Neural cell (in vitro differentiated cells): ENCODE measurements around the gene ZNF507. TPM values are rescaled to one million over a fixed set of nuclear protein-coding genes. Genes with fewer than 3 reads are reported as not detected.

Experiments used
- H2AFZ ChIP-seq: fragments of 200-600, 300-800 bp; sonication (generic), shearing (Covaris generic); 2 replicates; pipeline ENCODE4 v1.6.0; 2014; ENCODE audit warnings: low read depth, mild to moderate bottlenecking, antibody characterized with exemption, low read length, moderate library complexity
- H3F3A ChIP-seq: fragments of 200-600 bp; shearing (Covaris generic); 2 replicates; pipeline ENCODE4 v1.6.1; 2016; ENCODE audit warnings: mild to moderate bottlenecking, moderate library complexity, mixed read lengths, antibody characterized with exemption, low read length; ENCODE audit not compliant: insufficient read depth, poor library complexity, severe bottlenecking
- H3K27ac ChIP-seq: fragments of 200-600, 300-800 bp; sonication (generic), shearing (Covaris generic); 2 replicates; pipeline ENCODE4 v1.5.1; 2014; ENCODE audit warnings: mild to moderate bottlenecking, low read length, moderate library complexity
- H3K27me3 ChIP-seq: fragments of 300-800, 200-600 bp; sonication (generic), shearing (Covaris generic); 2 replicates; pipeline ENCODE4 v1.6.0; 2014; ENCODE audit warnings: mild to moderate bottlenecking, low read depth, low read length, moderate library complexity; ENCODE audit not compliant: insufficient read depth
- H3K36me3 ChIP-seq: fragments of 300-800, 200-600 bp; sonication (generic), shearing (Covaris generic); 2 replicates; pipeline ENCODE4 v1.5.1; 2014; ENCODE audit warnings: mild to moderate bottlenecking, antibody characterized with exemption, low read length, moderate library complexity; ENCODE audit not compliant: insufficient read depth
- H3K4me2 ChIP-seq: fragments of 300-800, 200-600 bp; sonication (generic), shearing (Covaris generic); 2 replicates; pipeline ENCODE4 v1.6.0; 2014; ENCODE audit warnings: mild to moderate bottlenecking, low read length
- H3K4me3 ChIP-seq: fragments of 300-800, 200-600 bp; sonication (generic), shearing (Covaris generic); 2 replicates; pipeline ENCODE4 v1.5.1; 2014; ENCODE audit warnings: mild to moderate bottlenecking, low read length, moderate library complexity
- H3K79me2 ChIP-seq: fragments of 200-600 bp; shearing (Covaris generic); replicated peaks from 2 replicates; pipeline ENCODE4 v1.6.0; 2014; ENCODE audit warnings: mild to moderate bottlenecking, low read length, moderate library complexity; ENCODE audit not compliant: insufficient read depth
- H3K9ac ChIP-seq: fragments of 300-800, 200-600 bp; sonication (generic), shearing (Covaris generic); 2 replicates; pipeline ENCODE4 v1.6.1; 2016; ENCODE audit warnings: mild to moderate bottlenecking, low read length, mixed read lengths
- H3K9me2 ChIP-seq: fragments of 200-600 bp; shearing (Covaris generic); 2 replicates; pipeline ENCODE4 v1.6.1; 2016; ENCODE audit warnings: mild to moderate bottlenecking, low read length, mixed read lengths; ENCODE audit not compliant: insufficient read depth
- H3K9me3 ChIP-seq: fragments of 200-600, 300-800 bp; sonication (generic), shearing (Covaris generic); 2 replicates; pipeline ENCODE4 v1.6.1; 2016; ENCODE audit warnings: mild to moderate bottlenecking, mixed run types, low read length, moderate library complexity, mixed read lengths
- H4K20me1 ChIP-seq: fragments of 200-600 bp; shearing (Covaris generic); 2 replicates; pipeline ENCODE4 v1.6.1; 2016; ENCODE audit warnings: mild to moderate bottlenecking, mixed run types; ENCODE audit not compliant: insufficient read depth
- EP300 ChIP-seq: fragments of 450-650 bp; conservative IDR thresholded peaks from 2 replicates; pipeline ENCODE4 v1.6.1; 2014; ENCODE audit warnings: antibody characterized with exemption, mild to moderate bottlenecking, moderate library complexity; ENCODE audit not compliant: poor library complexity, severe bottlenecking
- MXI1 ChIP-seq: fragments of 450-650 bp; conservative IDR thresholded peaks from 2 replicates; pipeline ENCODE4 v1.6.1; 2014; ENCODE audit warnings: antibody characterized with exemption, mild to moderate bottlenecking; ENCODE audit not compliant: poor library complexity, severe bottlenecking
- POLR2AphosphoS5 ChIP-seq: IDR thresholded peaks from 2 replicates; pipeline ENCODE4 v1.6.1; 2012
- RAD21 ChIP-seq: fragments of 450-650 bp; conservative IDR thresholded peaks from 2 replicates; pipeline ENCODE4 v1.6.1; 2014; ENCODE audit warnings: antibody characterized with exemption, mild to moderate bottlenecking, moderate library complexity
- SMC3 ChIP-seq: fragments of 450-650 bp; conservative IDR thresholded peaks from 2 replicates; pipeline ENCODE4 v1.6.1; 2014; ENCODE audit warnings: antibody characterized with exemption, mild to moderate bottlenecking, moderate library complexity; ENCODE audit not compliant: poor library complexity
- polyA plus RNA-seq: library from polyadenylated mRNA; depleted of rRNA; stranded (reverse); fragments of >200 nt; gene quantifications from 2 replicates; pipeline ENCODE4 v1.2.3, GENCODE V29; 2014
- TF ChIP-seq, protein P1 (sequence below): fragments of 450-650 bp; IDR thresholded peaks from 2 replicates; pipeline ENCODE4 v1.5.1; 2014; ENCODE audit warnings: antibody characterized with exemption, mild to moderate bottlenecking, moderate library complexity; ENCODE audit not compliant: poor library complexity, severe bottlenecking
- TF ChIP-seq, protein P2 (sequence below): IDR thresholded peaks from 2 replicates; pipeline ENCODE4 v1.6.1; 2012; ENCODE audit warnings: borderline replicate concordance

Gene ZNF507
- polyA plus RNA-seq, 1 donor from 2014 or later, result 9.9 TPM

GRCh38 chr19:32336259-32337083, 8.9 kb upstream of the ZNF507 start:
- Histone ChIP-seq H3K4me3 (no peak overlapping the region), H3K4me2 (no peak overlapping the region), H3K79me2 (no peaks in the 10 kb centered on the region), H3K9me3 (no peaks in the 10 kb centered on the region), H2AFZ (no peak overlapping the region), H3K9me2 (no peaks in the 10 kb centered on the region), H4K20me1 (no peaks in the 10 kb centered on the region), H3K9ac (no peak overlapping the region), H3K36me3 (no peaks in the 10 kb centered on the region), H3F3A (no peaks in the 10 kb centered on the region), H3K27me3 (no peaks in the 10 kb centered on the region), H3K27ac (peak overlapping the region; percentile 1)
- TF ChIP-seq SMC3, result peak; percentile 34
- TF ChIP-seq RAD21, result peak; percentile 48
- TF ChIP-seq, protein P1, sequence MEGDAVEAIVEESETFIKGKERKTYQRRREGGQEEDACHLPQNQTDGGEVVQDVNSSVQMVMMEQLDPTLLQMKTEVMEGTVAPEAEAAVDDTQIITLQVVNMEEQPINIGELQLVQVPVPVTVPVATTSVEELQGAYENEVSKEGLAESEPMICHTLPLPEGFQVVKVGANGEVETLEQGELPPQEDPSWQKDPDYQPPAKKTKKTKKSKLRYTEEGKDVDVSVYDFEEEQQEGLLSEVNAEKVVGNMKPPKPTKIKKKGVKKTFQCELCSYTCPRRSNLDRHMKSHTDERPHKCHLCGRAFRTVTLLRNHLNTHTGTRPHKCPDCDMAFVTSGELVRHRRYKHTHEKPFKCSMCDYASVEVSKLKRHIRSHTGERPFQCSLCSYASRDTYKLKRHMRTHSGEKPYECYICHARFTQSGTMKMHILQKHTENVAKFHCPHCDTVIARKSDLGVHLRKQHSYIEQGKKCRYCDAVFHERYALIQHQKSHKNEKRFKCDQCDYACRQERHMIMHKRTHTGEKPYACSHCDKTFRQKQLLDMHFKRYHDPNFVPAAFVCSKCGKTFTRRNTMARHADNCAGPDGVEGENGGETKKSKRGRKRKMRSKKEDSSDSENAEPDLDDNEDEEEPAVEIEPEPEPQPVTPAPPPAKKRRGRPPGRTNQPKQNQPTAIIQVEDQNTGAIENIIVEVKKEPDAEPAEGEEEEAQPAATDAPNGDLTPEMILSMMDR, result peak; percentile 52
- TF ChIP-seq POLR2AphosphoS5, result no peak

DNA sequence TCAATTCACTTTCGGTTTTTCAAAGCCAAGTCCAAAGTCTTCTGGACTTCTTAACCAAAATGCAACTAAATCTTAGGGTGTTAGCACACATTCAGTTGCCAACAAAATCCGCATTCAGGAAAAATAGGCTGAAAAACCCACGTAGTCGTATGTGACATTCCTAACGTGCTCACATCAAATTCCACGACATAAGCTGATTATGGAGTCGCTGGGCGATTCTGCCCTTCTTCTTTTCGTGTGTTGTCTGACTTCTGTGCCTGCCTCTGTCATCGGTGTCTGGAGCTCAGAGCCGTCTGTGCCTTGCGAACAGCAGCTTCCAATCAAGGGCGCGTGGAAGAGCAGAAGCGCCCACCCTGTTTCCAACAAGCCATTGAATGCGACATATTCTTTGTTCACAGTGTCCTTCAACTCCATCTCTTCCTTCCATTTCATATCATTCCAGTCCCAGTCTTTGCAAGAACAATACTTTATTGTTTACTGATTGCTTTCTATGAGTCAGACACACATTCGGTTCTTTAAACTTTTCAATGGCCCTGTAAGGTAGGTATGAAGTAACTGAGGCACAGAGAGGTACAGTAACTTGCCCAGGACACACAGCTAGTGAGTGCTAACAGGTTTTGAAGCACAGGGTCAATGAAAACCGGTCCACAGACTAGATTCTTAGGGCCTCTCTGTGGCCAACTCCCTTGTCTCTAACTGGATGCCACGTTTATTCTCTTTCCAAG, 8.2 kb upstream of the ZNF507 start:
- Histone ChIP-seq H3F3A (no peaks in the 10 kb centered on the region), H3K79me2 (no peaks in the 10 kb centered on the region), H4K20me1 (no peaks in the 10 kb centered on the region), H2AFZ (no peak overlapping the region), H3K36me3 (no peaks in the 10 kb centered on the region), H3K9me3 (no peaks in the 10 kb centered on the region), H3K27ac (peak overlapping the region; percentile 1), H3K9ac (no peak overlapping the region), H3K27me3 (no peaks in the 10 kb centered on the region), H3K4me2 (no peak overlapping the region), H3K4me3 (no peak overlapping the region), H3K9me2 (no peaks in the 10 kb centered on the region)
- TF ChIP-seq EP300 (no peak), SMC3 (peak; percentile 2), POLR2AphosphoS5 (no peak), MXI1 (no peak)
- TF ChIP-seq, protein P2, sequence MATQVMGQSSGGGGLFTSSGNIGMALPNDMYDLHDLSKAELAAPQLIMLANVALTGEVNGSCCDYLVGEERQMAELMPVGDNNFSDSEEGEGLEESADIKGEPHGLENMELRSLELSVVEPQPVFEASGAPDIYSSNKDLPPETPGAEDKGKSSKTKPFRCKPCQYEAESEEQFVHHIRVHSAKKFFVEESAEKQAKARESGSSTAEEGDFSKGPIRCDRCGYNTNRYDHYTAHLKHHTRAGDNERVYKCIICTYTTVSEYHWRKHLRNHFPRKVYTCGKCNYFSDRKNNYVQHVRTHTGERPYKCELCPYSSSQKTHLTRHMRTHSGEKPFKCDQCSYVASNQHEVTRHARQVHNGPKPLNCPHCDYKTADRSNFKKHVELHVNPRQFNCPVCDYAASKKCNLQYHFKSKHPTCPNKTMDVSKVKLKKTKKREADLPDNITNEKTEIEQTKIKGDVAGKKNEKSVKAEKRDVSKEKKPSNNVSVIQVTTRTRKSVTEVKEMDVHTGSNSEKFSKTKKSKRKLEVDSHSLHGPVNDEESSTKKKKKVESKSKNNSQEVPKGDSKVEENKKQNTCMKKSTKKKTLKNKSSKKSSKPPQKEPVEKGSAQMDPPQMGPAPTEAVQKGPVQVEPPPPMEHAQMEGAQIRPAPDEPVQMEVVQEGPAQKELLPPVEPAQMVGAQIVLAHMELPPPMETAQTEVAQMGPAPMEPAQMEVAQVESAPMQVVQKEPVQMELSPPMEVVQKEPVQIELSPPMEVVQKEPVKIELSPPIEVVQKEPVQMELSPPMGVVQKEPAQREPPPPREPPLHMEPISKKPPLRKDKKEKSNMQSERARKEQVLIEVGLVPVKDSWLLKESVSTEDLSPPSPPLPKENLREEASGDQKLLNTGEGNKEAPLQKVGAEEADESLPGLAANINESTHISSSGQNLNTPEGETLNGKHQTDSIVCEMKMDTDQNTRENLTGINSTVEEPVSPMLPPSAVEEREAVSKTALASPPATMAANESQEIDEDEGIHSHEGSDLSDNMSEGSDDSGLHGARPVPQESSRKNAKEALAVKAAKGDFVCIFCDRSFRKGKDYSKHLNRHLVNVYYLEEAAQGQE, result no peak
- TF ChIP-seq, protein P1, result no peak
